Endothelial cell of umbilical vein (primary cell): ENCODE results near the gene DNAJC27.

ENCODE experiments used
- EZH2 ChIP-seq: IDR thresholded peaks from 2 replicates; pipeline ENCODE4 v1.6.1; 2012; ENCODE audit warnings: borderline replicate concordance, low read depth, mild to moderate bottlenecking, moderate library complexity, low read length, inconsistent platforms; ENCODE audit not compliant: severe bottlenecking
- JUN ChIP-seq: IDR thresholded peaks from 2 replicates; pipeline ENCODE4 v1.6.1; 2011; ENCODE audit warnings: borderline replicate concordance, low read depth; ENCODE audit not compliant: insufficient read length, insufficient read depth
- POLR2A ChIP-seq: IDR thresholded peaks from 2 replicates; pipeline ENCODE4 v1.6.1; 2012; ENCODE audit warnings: low read depth, mild to moderate bottlenecking, control low read depth, low read length
- POLR2AphosphoS5 ChIP-seq: IDR thresholded peaks from 2 replicates; pipeline ENCODE4 v1.6.1; 2012; ENCODE audit warnings: low read depth, mild to moderate bottlenecking, control low read depth, low read length, moderate library complexity; ENCODE audit not compliant: insufficient read depth
- TF ChIP-seq, protein P1 (sequence below), 2 donors: IDR thresholded peaks; 1 replicate in 1 of 2; 2 replicates in 1 of 2; pipeline ENCODE4 v1.5.1; 2011; ENCODE audit warnings: low read length in 2 of 2, mild to moderate bottlenecking in 2 of 2, moderate library complexity in 2 of 2, control low read depth in 1 of 2, inconsistent platforms in 1 of 2, low read depth in 1 of 2; ENCODE audit not compliant: insufficient read depth in 1 of 2; ENCODE audit errors: extremely low read depth in 1 of 2
- TF ChIP-seq, protein P2 (sequence below): IDR thresholded peaks from 2 replicates; pipeline ENCODE4 v1.6.1; 2011; ENCODE audit not compliant: insufficient read depth, insufficient read length

DNA sequence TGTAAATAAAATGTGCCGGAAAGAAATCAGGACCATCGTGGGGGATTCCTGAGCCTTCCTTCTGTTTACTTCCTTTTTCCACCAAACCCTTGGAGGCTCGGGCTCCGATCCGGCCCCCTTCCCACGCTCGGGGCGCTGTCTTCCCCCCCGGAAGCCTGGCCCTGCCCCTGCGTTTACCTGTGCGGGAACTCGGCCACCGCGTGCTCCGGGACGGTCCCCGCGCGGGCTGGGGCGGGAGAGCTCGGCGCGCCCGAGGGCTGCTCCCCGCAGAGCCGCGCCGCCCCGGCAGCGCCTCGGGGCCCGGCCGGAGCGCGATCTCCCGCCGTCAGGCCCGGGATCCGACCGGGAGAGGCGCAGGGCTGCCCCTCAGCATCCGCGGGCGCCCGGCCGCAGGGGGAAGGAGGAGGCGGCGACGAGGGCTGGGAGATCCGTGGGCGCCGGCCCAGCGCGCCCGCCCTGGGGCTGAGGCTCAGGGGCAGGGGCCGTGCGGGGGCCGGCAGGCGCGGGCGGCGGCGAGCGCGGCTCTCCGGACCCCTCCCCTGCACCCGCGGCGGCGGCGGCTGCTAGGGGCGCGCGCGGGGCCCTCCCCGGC lies 52.2 kb downstream of the DNAJC27 start:
- TF ChIP-seq, protein P1, sequence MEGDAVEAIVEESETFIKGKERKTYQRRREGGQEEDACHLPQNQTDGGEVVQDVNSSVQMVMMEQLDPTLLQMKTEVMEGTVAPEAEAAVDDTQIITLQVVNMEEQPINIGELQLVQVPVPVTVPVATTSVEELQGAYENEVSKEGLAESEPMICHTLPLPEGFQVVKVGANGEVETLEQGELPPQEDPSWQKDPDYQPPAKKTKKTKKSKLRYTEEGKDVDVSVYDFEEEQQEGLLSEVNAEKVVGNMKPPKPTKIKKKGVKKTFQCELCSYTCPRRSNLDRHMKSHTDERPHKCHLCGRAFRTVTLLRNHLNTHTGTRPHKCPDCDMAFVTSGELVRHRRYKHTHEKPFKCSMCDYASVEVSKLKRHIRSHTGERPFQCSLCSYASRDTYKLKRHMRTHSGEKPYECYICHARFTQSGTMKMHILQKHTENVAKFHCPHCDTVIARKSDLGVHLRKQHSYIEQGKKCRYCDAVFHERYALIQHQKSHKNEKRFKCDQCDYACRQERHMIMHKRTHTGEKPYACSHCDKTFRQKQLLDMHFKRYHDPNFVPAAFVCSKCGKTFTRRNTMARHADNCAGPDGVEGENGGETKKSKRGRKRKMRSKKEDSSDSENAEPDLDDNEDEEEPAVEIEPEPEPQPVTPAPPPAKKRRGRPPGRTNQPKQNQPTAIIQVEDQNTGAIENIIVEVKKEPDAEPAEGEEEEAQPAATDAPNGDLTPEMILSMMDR (IDR thresholded peaks at IDR 0.05; ENCODE audit: extremely low read depth in 1 of 2, insufficient read depth in 1 of 2, low read depth in 1 of 2, low read length in 2 of 2): no peak
- TF ChIP-seq POLR2A (no peak), EZH2 (no peak), JUN (no peak), POLR2AphosphoS5 (no peak)
- TF ChIP-seq, protein P2, sequence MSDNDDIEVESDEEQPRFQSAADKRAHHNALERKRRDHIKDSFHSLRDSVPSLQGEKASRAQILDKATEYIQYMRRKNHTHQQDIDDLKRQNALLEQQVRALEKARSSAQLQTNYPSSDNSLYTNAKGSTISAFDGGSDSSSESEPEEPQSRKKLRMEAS: no peak
